ENCODE data around the gene TBL3.
A peak's percentile ranks its signal among the peaks of the same experiment; 100 is the strongest.

TBL3 gene

GRCh38 chr16:2015117-2015946 lies 43.5 kb downstream of the TBL3 start (continued):
- TF ChIP-seq KLF10 (tag by site-specific recombination; IDR thresholded peaks at IDR 0.05), result peak; percentile 87
- TF ChIP-seq KLF16 (tag by site-specific recombination; IDR thresholded peaks at IDR 0.05), result no peak
- 0 out of 2 replicates have a peak, but pooled peaks have one; percentile 58 for TF ChIP-seq ZNF2 (tag by site-specific recombination; IDR thresholded peaks at IDR 0.05)
- TF ChIP-seq GFI1B (tag by site-specific recombination; IDR thresholded peaks at IDR 0.05), result peak; percentile 50; the same call in 1 of the 2 replicates
- no peak for TF ChIP-seq ZNF280C (tag by site-specific recombination; IDR thresholded peaks at IDR 0.05)
- TF ChIP-seq BCL6B (tag by site-specific recombination; IDR thresholded peaks at IDR 0.05), result no peak
- no peak for TF ChIP-seq ZNF16 (tag by site-specific recombination; IDR thresholded peaks at IDR 0.05; ENCODE audit: low read depth)
- no peak for TF ChIP-seq MEIS1 (CRISPR knock-in tag; IDR thresholded peaks at IDR 0.05; ENCODE audit: borderline replicate concordance)
- TF ChIP-seq ZEB2 (tag by site-specific recombination; IDR thresholded peaks at IDR 0.05), result peak; percentile 83
- no peak for TF ChIP-seq ZNF747 (tag by site-specific recombination; IDR thresholded peaks at IDR 0.05)
- TF ChIP-seq KLF9 (tag by site-specific recombination; IDR thresholded peaks at IDR 0.05; ENCODE audit: low read depth), result peak; percentile 34; the same call in 1 of the 2 replicates
- peak; percentile 87 for TF ChIP-seq ZBTB8A (tag by site-specific recombination; IDR thresholded peaks at IDR 0.05)
- no peak for TF ChIP-seq ZNF830 (tag by site-specific recombination; IDR thresholded peaks at IDR 0.05; ENCODE audit: low read depth)
- TF ChIP-seq ZNF37A (tag by site-specific recombination; IDR thresholded peaks at IDR 0.05), result no peak
- TF ChIP-seq ZNF366 (tag by site-specific recombination; conservative IDR thresholded peaks at IDR 0.05), result peak; percentile 65
- TF ChIP-seq ZXDB (tag by site-specific recombination; IDR thresholded peaks at IDR 0.05), result peak; percentile 62
- TF ChIP-seq ZNF24 (tag by site-specific recombination; IDR thresholded peaks at IDR 0.05), result 0 out of 2 replicates have a peak, but pooled peaks have one; percentile 23
- no peak for TF ChIP-seq ZNF670 (tag by site-specific recombination; IDR thresholded peaks at IDR 0.05; ENCODE audit: low read depth)
- TF ChIP-seq ZNF76 (tag by site-specific recombination; IDR thresholded peaks at IDR 0.05; ENCODE audit: borderline replicate concordance, low read depth), result peak; percentile 27; the same call in 1 of the 2 replicates
- TF ChIP-seq KLF7 (tag by site-specific recombination; IDR thresholded peaks at IDR 0.05; ENCODE audit: borderline replicate concordance), result peak; percentile 98
- no peak for TF ChIP-seq ZNF777 (tag by site-specific recombination; IDR thresholded peaks at IDR 0.05; ENCODE audit: borderline replicate concordance)
- peak; percentile 35; the same call in 1 of the 2 replicates for TF ChIP-seq ZBTB21 (tag by site-specific recombination; IDR thresholded peaks at IDR 0.05)
- peak; percentile 50; the same call in 1 of the 2 replicates for TF ChIP-seq PRDM10 (tag by site-specific recombination; IDR thresholded peaks at IDR 0.05)
- no peak for TF ChIP-seq ZNF221 (tag by site-specific recombination; IDR thresholded peaks at IDR 0.05; ENCODE audit: borderline replicate concordance)
- peak; percentile 100 for TF ChIP-seq KLF1 (tag by site-specific recombination; IDR thresholded peaks at IDR 0.05)
- TF ChIP-seq ZNF114 (tag by site-specific recombination; IDR thresholded peaks at IDR 0.05), result no peak
- no peak for TF ChIP-seq ZNF555 (tag by site-specific recombination; conservative IDR thresholded peaks at IDR 0.05)
- no peak for TF ChIP-seq GLIS2 (tag by site-specific recombination; IDR thresholded peaks at IDR 0.05)
- TF ChIP-seq ZNF658 (tag by site-specific recombination; IDR thresholded peaks at IDR 0.05), result no peak
- TF ChIP-seq ZBTB26 (tag by site-specific recombination; optimal IDR thresholded peaks at IDR 0.05), result peak; percentile 33
- TF ChIP-seq SP3 (tag by site-specific recombination; IDR thresholded peaks at IDR 0.05), result peak; percentile 75
- no peak for TF ChIP-seq ZNF561 (tag by site-specific recombination; IDR thresholded peaks at IDR 0.05; ENCODE audit: borderline replicate concordance)
- TF ChIP-seq ZBTB20 (tag by site-specific recombination; IDR thresholded peaks at IDR 0.05), result peak; percentile 72

All from HEK293 (cell line).